K562 (cell line): Measurements from ENCODE around the gene ABCC5. TPM values are rescaled to one million over a fixed set of nuclear protein-coding genes. Genes with fewer than 3 reads are reported as not detected.

Experiments used
- BDP1 ChIP-seq: IDR thresholded peaks from 3 replicates; pipeline ENCODE4 v1.6.1; 2011; ENCODE audit not compliant: insufficient read length, insufficient read depth
- EWSR1 ChIP-seq: fragments of 450-650 bp; IDR thresholded peaks from 2 replicates; pipeline ENCODE4 v1.6.1; 2018; ENCODE audit warnings: borderline replicate concordance, mild to moderate bottlenecking, low read depth, moderate library complexity; ENCODE audit not compliant: partially characterized antibody
- HNRNPH1 ChIP-seq: fragments of 200-400 bp; formaldehyde crosslinking; optimal IDR thresholded peaks from 2 replicates; pipeline ENCODE3; 2017; ENCODE audit warnings: low read depth, mild to moderate bottlenecking, low read length, moderate library complexity
- JUND ChIP-seq, 2 experiments: IDR thresholded peaks; 2 replicates in 1 of 2; 3 replicates in 1 of 2; pipeline ENCODE4 v1.6.1; 2011; ENCODE audit warnings: borderline replicate concordance in 2 of 2, low read depth in 2 of 2, low read length in 2 of 2, improper control_type of control experiment in 1 of 2, missing biosample characterization in 1 of 2, missing genetic modification characterization in 1 of 2, missing genetic modification reagents in 1 of 2
- LCOR ChIP-seq: sonication (generic); formaldehyde crosslinking; IDR thresholded peaks from 2 replicates; pipeline ENCODE4 v1.8.0; 2022; ENCODE audit warnings: mild to moderate bottlenecking, missing genetic modification reagents
- PHB ChIP-seq: fragments of 250-450 bp; sonication (Bioruptor Pico); IDR thresholded peaks from 2 replicates; pipeline ENCODE4 v1.5.0; 2021
- SMAD3 ChIP-seq: fragments of 450-650 bp; formaldehyde crosslinking; conservative IDR thresholded peaks from 2 replicates; pipeline ENCODE4 v1.4.0; 2020; ENCODE audit warnings: mild to moderate bottlenecking
- SMARCE1 ChIP-seq: fragments of 450-650 bp; IDR thresholded peaks from 2 replicates; pipeline ENCODE4 v1.7.1; 2016; ENCODE audit warnings: mild to moderate bottlenecking
- TFAM ChIP-seq: fragments of 250-450 bp; sonication (Bioruptor Pico); conservative IDR thresholded peaks from 2 replicates; pipeline ENCODE4 v1.5.0; 2021; ENCODE audit warnings: mild to moderate bottlenecking, moderate library complexity
- ZBTB17 ChIP-seq: fragments of 450-650 bp; formaldehyde crosslinking; IDR thresholded peaks from 2 replicates; pipeline ENCODE4 v1.4.0; 2020; ENCODE audit warnings: mild to moderate bottlenecking
- ZFX ChIP-seq: sonication (generic); formaldehyde crosslinking; IDR thresholded peaks from 2 replicates; pipeline ENCODE4 v1.8.0; 2022; ENCODE audit warnings: mild to moderate bottlenecking, missing genetic modification reagents, moderate library complexity
- polyA plus RNA-seq, 8 experiments: library from polyadenylated mRNA; depleted of rRNA in 4 of 8; stranded (reverse) in 5 of 8; unstranded in 3 of 8; fragments of >200 nt; fragmentation: Nextera tagmentation in 2 of 8; fragmentation: Illumina TruSeq in 1 of 8; extraction: Ambion mirVana in 2 of 8; extraction: Trizol in 1 of 8; gene quantifications; 2 replicates each; pipeline versions ENCODE4 v1.2.1 to v1.2.3, GENCODE V29; 2011 to 2014; ENCODE audit warnings: inconsistent platforms in 1 of 8, missing spikeins in 1 of 8
- total RNA-seq, 7 experiments: library from RNA; depleted of rRNA in 6 of 7; stranded (reverse); fragments of >200 nt in 6 of 7; fragmentation: Illumina TruSeq in 2 of 7; extraction: Trizol in 2 of 7; gene quantifications; 2 replicates each; pipeline versions ENCODE4 v1.2.1 to v1.2.3, GENCODE V29; 2011 to 2021; ENCODE audit warnings: low replicate concordance in 1 of 7
- TF ChIP-seq, protein P1 (sequence below), 2 experiments: fragments of 450-650 bp; conservative IDR thresholded peaks; 2 replicates each; pipeline ENCODE4 v1.6.1; 2017; ENCODE audit warnings: mild to moderate bottlenecking in 2 of 2, moderate library complexity in 2 of 2
- TF ChIP-seq, protein P2 (sequence below): sonication (generic); formaldehyde crosslinking; IDR thresholded peaks from 2 replicates; pipeline ENCODE4 v1.8.0; 2022; ENCODE audit warnings: missing genetic modification reagents, mild to moderate bottlenecking, moderate library complexity, borderline replicate concordance
- TF ChIP-seq, protein P3 (sequence below): IDR thresholded peaks from 3 replicates; pipeline ENCODE4 v1.6.1; 2011; ENCODE audit warnings: borderline replicate concordance, mild to moderate bottlenecking, moderate library complexity; ENCODE audit not compliant: insufficient read length; ENCODE audit errors: extremely low read depth
- TF ChIP-seq, protein P4 (sequence below): fragments of 450-650 bp; IDR thresholded peaks from 2 replicates; pipeline ENCODE4 v1.6.1; 2016; ENCODE audit warnings: low read depth, mild to moderate bottlenecking, moderate library complexity

The ABCC5 gene
- total and polyA plus RNA-seq, 9 of the 15 experiments (the other 6 are each of a cell fraction or from before 2014, with no cell fraction given): 22.0 to 53.0 (median 41.9) TPM

DNA sequence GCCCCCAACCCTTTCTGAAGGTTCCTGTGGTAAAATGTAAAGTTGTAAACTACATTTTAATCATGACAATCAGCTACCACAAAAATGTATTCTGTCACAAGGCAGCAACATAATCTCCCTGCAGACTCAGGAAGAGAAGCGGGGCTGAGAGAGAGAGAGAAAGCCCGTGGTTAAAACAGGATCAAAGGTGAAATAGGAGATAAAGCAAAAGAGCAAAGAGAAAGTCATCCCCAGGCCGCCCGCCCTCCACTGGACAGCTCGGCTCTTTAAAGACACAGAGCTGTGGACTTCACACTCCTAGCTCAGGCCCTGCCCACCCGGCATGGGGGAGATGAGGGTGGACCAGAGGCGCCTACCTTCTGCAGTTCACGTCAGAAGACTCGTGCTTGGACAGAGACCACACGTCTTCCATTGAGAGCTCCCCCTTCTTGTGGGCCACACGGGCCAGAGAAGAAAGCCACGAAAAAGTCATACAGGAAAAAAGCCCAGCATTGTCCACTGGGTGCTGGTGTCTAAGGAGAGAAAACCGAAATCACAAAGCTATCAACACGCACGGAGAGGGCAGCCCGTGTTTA is 29.4 kb downstream of the ABCC5 start (continued):
- TF ChIP-seq TFAM (CRISPR knock-in tag) (no peak), LCOR (CRISPR knock-in tag) (peak; percentile 46; the same call in 1 of the 2 replicates), BDP1 (no peak), PHB (no peak), ZFX (CRISPR knock-in tag) (peak; percentile 28; the same call in 1 of the 2 replicates), EWSR1 (no peak), SMARCE1 (peak; percentile 85), JUND (IDR thresholded peaks at IDR 0.05; ENCODE audit: borderline replicate concordance, low read depth, low read length) (peak; percentile 49; the same call in 1 of the 2 replicates), JUND (tag; IDR thresholded peaks at IDR 0.05; ENCODE audit: borderline replicate concordance, low read depth, low read length) (no peak; the same call in 2 of the 3 replicates), ZBTB17 (0 out of 2 replicates have a peak, but pooled peaks have one; percentile 49), HNRNPH1 (no peak), SMAD3 (CRISPR knock-in tag) (0 out of 2 replicates have a peak, but pooled peaks have one; percentile 42)
- TF ChIP-seq, protein P1, sequence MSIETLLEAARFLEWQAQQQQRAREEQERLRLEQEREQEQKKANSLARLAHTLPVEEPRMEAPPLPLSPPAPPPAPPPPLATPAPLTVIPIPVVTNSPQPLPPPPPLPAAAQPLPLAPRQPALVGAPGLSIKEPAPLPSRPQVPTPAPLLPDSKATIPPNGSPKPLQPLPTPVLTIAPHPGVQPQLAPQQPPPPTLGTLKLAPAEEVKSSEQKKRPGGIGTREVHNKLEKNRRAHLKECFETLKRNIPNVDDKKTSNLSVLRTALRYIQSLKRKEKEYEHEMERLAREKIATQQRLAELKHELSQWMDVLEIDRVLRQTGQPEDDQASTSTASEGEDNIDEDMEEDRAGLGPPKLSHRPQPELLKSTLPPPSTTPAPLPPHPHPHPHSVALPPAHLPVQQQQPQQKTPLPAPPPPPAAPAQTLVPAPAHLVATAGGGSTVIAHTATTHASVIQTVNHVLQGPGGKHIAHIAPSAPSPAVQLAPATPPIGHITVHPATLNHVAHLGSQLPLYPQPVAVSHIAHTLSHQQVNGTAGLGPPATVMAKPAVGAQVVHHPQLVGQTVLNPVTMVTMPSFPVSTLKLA (conservative IDR thresholded peaks at IDR 0.05): peak in 1 of 2 experiments; percentile 71; a peak in 2 of 4 replicates
- TF ChIP-seq, protein P2, sequence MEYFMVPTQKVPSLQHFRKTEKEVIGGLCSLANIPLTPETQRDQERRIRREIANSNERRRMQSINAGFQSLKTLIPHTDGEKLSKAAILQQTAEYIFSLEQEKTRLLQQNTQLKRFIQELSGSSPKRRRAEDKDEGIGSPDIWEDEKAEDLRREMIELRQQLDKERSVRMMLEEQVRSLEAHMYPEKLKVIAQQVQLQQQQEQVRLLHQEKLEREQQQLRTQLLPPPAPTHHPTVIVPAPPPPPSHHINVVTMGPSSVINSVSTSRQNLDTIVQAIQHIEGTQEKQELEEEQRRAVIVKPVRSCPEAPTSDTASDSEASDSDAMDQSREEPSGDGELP: peak; percentile 34; the same call in 1 of the 2 replicates
- TF ChIP-seq, protein P3, sequence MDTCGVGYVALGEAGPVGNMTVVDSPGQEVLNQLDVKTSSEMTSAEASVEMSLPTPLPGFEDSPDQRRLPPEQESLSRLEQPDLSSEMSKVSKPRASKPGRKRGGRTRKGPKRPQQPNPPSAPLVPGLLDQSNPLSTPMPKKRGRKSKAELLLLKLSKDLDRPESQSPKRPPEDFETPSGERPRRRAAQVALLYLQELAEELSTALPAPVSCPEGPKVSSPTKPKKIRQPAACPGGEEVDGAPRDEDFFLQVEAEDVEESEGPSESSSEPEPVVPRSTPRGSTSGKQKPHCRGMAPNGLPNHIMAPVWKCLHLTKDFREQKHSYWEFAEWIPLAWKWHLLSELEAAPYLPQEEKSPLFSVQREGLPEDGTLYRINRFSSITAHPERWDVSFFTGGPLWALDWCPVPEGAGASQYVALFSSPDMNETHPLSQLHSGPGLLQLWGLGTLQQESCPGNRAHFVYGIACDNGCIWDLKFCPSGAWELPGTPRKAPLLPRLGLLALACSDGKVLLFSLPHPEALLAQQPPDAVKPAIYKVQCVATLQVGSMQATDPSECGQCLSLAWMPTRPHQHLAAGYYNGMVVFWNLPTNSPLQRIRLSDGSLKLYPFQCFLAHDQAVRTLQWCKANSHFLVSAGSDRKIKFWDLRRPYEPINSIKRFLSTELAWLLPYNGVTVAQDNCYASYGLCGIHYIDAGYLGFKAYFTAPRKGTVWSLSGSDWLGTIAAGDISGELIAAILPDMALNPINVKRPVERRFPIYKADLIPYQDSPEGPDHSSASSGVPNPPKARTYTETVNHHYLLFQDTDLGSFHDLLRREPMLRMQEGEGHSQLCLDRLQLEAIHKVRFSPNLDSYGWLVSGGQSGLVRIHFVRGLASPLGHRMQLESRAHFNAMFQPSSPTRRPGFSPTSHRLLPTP: no peak
- TF ChIP-seq, protein P4, sequence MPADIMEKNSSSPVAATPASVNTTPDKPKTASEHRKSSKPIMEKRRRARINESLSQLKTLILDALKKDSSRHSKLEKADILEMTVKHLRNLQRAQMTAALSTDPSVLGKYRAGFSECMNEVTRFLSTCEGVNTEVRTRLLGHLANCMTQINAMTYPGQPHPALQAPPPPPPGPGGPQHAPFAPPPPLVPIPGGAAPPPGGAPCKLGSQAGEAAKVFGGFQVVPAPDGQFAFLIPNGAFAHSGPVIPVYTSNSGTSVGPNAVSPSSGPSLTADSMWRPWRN: peak; percentile 92
